HTERT RPE-1 (cell line): Measurements from ENCODE around the gene MAD1L1.

Experiments used
- in situ Hi-C: fragments of 300-500 bp; cut with MboI; formaldehyde crosslinking; loops from 4 replicates; pipeline ENCODE4 v1.14.3; 2020; ENCODE audit warnings: low sequenced_read_pairs

Gene MAD1L1

GRCh38 chr7:1777122-1777521, 455.6 kb downstream of the MAD1L1 start:
- in situ Hi-C loops: no loop called here

GRCh38 chr7:1775389-1775788, 457.4 kb downstream of the MAD1L1 start:
- in situ Hi-C loops: no loop called here

- in situ Hi-C loops: no loop called here
Observed at GRCh38 chr7:1770331-1770730, 462.4 kb downstream of the MAD1L1 start.

GRCh38 chr7:1769286-1770200, 463.2 kb downstream of the MAD1L1 start:
- in situ Hi-C loops: no loop called here

- in situ Hi-C loops: no loop called here
Observed at GRCh38 chr7:1768832-1769231, 463.9 kb downstream of the MAD1L1 start.

GRCh38 chr7:1767524-1767923, 465.2 kb downstream of the MAD1L1 start:
- in situ Hi-C loops: no loop called here
